H1 (cell line): Measurements from ENCODE around the gene NSD2. TPM values are rescaled to one million over a fixed set of nuclear protein-coding genes. Genes with fewer than 3 reads are reported as not detected.

Experiments used
- CTCF ChIA-PET: fragments of 300-600 bp; sonication (Branson Sonifier 250); formaldehyde crosslinking; loops from one replicate; lab custom pipeline; 2021; ENCODE audit not compliant: partially characterized antibody; lab: Charles Lee
- POLR2A ChIA-PET: fragments of 300-600 bp; sonication (Branson Sonifier 250); formaldehyde crosslinking; loops from one replicate; lab custom pipeline; 2021; ENCODE audit warnings: inconsistent platforms; ENCODE audit not compliant: partially characterized antibody; lab: Charles Lee
- DNase-seq, 2 experiments: peaks; one replicate each; pipeline versions ENCODE4 v3.0.0 to v3.0.0-alpha.2; 2010 to 2022; ENCODE audit warnings: low spot score in 2 of 2, low read depth in 1 of 2, mixed read lengths in 1 of 2
- FAIRE-seq: peaks from 2 replicates; lab custom pipeline; 2011; peaks lifted over from hg19 to GRCh38; lab: Jason Lieb, UNC
- H2AFZ ChIP-seq: 2 replicates; pipeline ENCODE4 v1.8.1; 2012; ENCODE audit warnings: low read length, inconsistent platforms
- H2AK5ac ChIP-seq: 2 replicates; pipeline ENCODE4 v1.6.1; 2013; ENCODE audit warnings: low read depth, low read length
- H2BK120ac ChIP-seq: replicated peaks from 2 replicates; pipeline ENCODE3; 2013; ENCODE audit warnings: low read depth, low read length, inconsistent platforms
- H2BK12ac ChIP-seq: 2 replicates; pipeline ENCODE4 v1.6.1; 2013; ENCODE audit warnings: low read depth, low read length
- H2BK15ac ChIP-seq: 2 replicates; pipeline ENCODE4 v1.6.1; 2013; ENCODE audit warnings: low read length
- H2BK20ac ChIP-seq: 2 replicates; pipeline ENCODE4 v1.6.1; 2013; ENCODE audit warnings: low read length
- H2BK5ac ChIP-seq: 2 replicates; pipeline ENCODE4 v1.6.1; 2013; ENCODE audit warnings: low read depth, low read length
- H3K14ac ChIP-seq: 2 replicates; pipeline ENCODE4 v1.6.1; 2013; ENCODE audit warnings: inconsistent platforms; ENCODE audit not compliant: insufficient read length
- H3K18ac ChIP-seq: 2 replicates; pipeline ENCODE4 v1.6.1; 2013; ENCODE audit warnings: low read length; ENCODE audit errors: extremely low read depth
- H3K23ac ChIP-seq: 2 replicates; pipeline ENCODE4 v1.6.1; 2013; ENCODE audit warnings: inconsistent platforms; ENCODE audit not compliant: insufficient read length
- H3K23me2 ChIP-seq: 2 replicates; pipeline ENCODE4 v1.6.1; 2013; ENCODE audit warnings: low read depth, low read length
- H3K27ac ChIP-seq: 2 replicates; pipeline ENCODE4 v1.6.1; 2011; ENCODE audit warnings: low read depth, low read length, inconsistent platforms
- H3K27me3 ChIP-seq, 4 experiments: replicated peaks in 1 of 4; 1 replicate in 1 of 4; 2 replicates in 3 of 4; pipeline versions ENCODE4 v1.6.1 to v1.8.1; 2011 to 2013; ENCODE audit warnings: low read length in 3 of 4, mild to moderate bottlenecking in 3 of 4, inconsistent platforms in 2 of 4, mixed read lengths in 2 of 4, moderate library complexity in 1 of 4; ENCODE audit not compliant: control insufficient read depth in 3 of 4, insufficient read depth in 3 of 4; ENCODE audit errors: extremely low read depth in 1 of 4
- H3K36me3 ChIP-seq, 4 experiments: 2 replicates each; pipeline versions ENCODE4 v1.6.1 to v1.8.1; 2011 to 2013; ENCODE audit warnings: mild to moderate bottlenecking in 4 of 4, low read length in 3 of 4, moderate library complexity in 2 of 4, control low read depth in 1 of 4, inconsistent platforms in 1 of 4; ENCODE audit not compliant: insufficient read depth in 4 of 4, control insufficient read depth in 2 of 4
- H3K4ac ChIP-seq: replicated peaks from 2 replicates; pipeline ENCODE3; 2013; ENCODE audit warnings: low read length, low read depth, mixed read lengths, inconsistent platforms; ENCODE audit not compliant: insufficient read length
- H3K4me1 ChIP-seq, 4 experiments: replicated peaks in 1 of 4; 1 replicate in 1 of 4; 2 replicates in 3 of 4; pipeline versions ENCODE4 v1.6.1 to v1.8.1; 2011 to 2013; ENCODE audit warnings: low read length in 3 of 4, inconsistent platforms in 2 of 4, mixed read lengths in 1 of 4; ENCODE audit not compliant: insufficient read depth in 4 of 4, control insufficient read depth in 3 of 4
- H3K4me2 ChIP-seq, 2 experiments: 2 replicates each; pipeline versions ENCODE4 v1.6.1 to v1.8.1; 2011 to 2013; ENCODE audit warnings: low read depth in 2 of 2, low read length in 2 of 2, control low read depth in 1 of 2, inconsistent platforms in 1 of 2, mild to moderate bottlenecking in 1 of 2; ENCODE audit not compliant: insufficient read depth in 1 of 2
- H3K4me3 ChIP-seq, 4 experiments: fragments of 200-600, 300-600 bp in 1 of 4; sonication (generic), shearing (Covaris generic), sonication (Bioruptor Twin) in 1 of 4; 2 replicates each; pipeline versions ENCODE4 v1.5.1 to v1.8.1; 2011 to 2016; ENCODE audit warnings: low read length in 4 of 4, low read depth in 3 of 4, control low read depth in 2 of 4, inconsistent platforms in 2 of 4, mild to moderate bottlenecking in 2 of 4, mixed read lengths in 1 of 4, moderate library complexity in 1 of 4; ENCODE audit not compliant: insufficient read depth in 2 of 4; ENCODE audit errors: extremely low read depth in 1 of 4
- H3K56ac ChIP-seq: replicated peaks from 2 replicates; pipeline ENCODE3; 2013; ENCODE audit warnings: low read depth, mild to moderate bottlenecking, mixed read lengths, low read length, inconsistent platforms; ENCODE audit not compliant: insufficient read length
- H3K79me1 ChIP-seq: 2 replicates; pipeline ENCODE4 v1.6.1; 2013; ENCODE audit warnings: low read depth, low read length, control low read depth
- H3K79me2 ChIP-seq, 2 experiments: 2 replicates each; pipeline versions ENCODE4 v1.6.1 to v1.8.1; 2012 to 2013; ENCODE audit warnings: low read length in 2 of 2, mild to moderate bottlenecking in 2 of 2, inconsistent platforms in 1 of 2; ENCODE audit not compliant: insufficient read depth in 2 of 2, control insufficient read depth in 1 of 2
- H3K9ac ChIP-seq, 4 experiments: replicated peaks in 1 of 4; 1 replicate in 1 of 4; 2 replicates in 3 of 4; pipeline versions ENCODE4 v1.6.1 to v1.8.1; 2011 to 2013; ENCODE audit warnings: low read depth in 3 of 4, low read length in 3 of 4, control low read depth in 2 of 4, mild to moderate bottlenecking in 2 of 4, moderate library complexity in 2 of 4, inconsistent platforms in 1 of 4; ENCODE audit errors: extremely low read depth in 1 of 4
- H3K9me3 ChIP-seq, 2 experiments: 2 replicates each; pipeline versions ENCODE4 v1.6.1 to v1.8.1; 2012 to 2013; ENCODE audit warnings: mild to moderate bottlenecking in 2 of 2, moderate library complexity in 2 of 2, control low read depth in 1 of 2, inconsistent platforms in 1 of 2, low read depth in 1 of 2, low read length in 1 of 2, mixed read lengths in 1 of 2; ENCODE audit not compliant: insufficient read depth in 2 of 2
- H4K20me1 ChIP-seq, 2 experiments: replicated peaks in 1 of 2; 2 replicates each; pipeline versions ENCODE3 to v1.8.1; 2011 to 2013; ENCODE audit warnings: inconsistent platforms in 2 of 2, low read length in 2 of 2, mild to moderate bottlenecking in 1 of 2; ENCODE audit not compliant: insufficient read depth in 2 of 2, control insufficient read depth in 1 of 2
- H4K5ac ChIP-seq: 2 replicates; pipeline ENCODE4 v1.6.1; 2013; ENCODE audit warnings: low read length, low read depth, mixed read lengths, inconsistent platforms; ENCODE audit not compliant: insufficient read length
- H4K8ac ChIP-seq: 2 replicates; pipeline ENCODE4 v1.8.0; 2013; ENCODE audit warnings: mild to moderate bottlenecking, moderate library complexity, low read length, inconsistent platforms; ENCODE audit not compliant: insufficient read depth; ENCODE audit errors: extremely low read depth
- H4K91ac ChIP-seq: replicated peaks from 2 replicates; pipeline ENCODE3; 2013; ENCODE audit warnings: low read length, mixed read lengths, inconsistent platforms; ENCODE audit not compliant: insufficient read length
- POLR2A ChIP-seq, 2 experiments: IDR thresholded peaks; 1 replicate in 1 of 2; 2 replicates in 1 of 2; pipeline ENCODE4 v1.6.1; 2011; ENCODE audit warnings: low read depth in 2 of 2, low read length in 2 of 2, mild to moderate bottlenecking in 2 of 2; ENCODE audit errors: control extremely low read depth in 1 of 2
- POU5F1 ChIP-seq: IDR thresholded peaks from 2 replicates; pipeline ENCODE4 v1.6.1; 2011; ENCODE audit warnings: low read depth, mild to moderate bottlenecking, low read length, moderate library complexity
- WGBS, 2 experiments: shearing (Covaris generic) in 1 of 2; methylation state at CpG; one replicate each; pipeline versions ENCODE4 v1.1.6 to v1.1.7; 2013 to 2015; ENCODE audit warnings: low lambda C conversion rate in 2 of 2, mixed read lengths in 2 of 2, inconsistent platforms in 1 of 2, low coverage in 1 of 2, missing lambda C conversion rate in 1 of 2; ENCODE audit not compliant: insufficient replicate concordance in 2 of 2, insufficient coverage in 1 of 2, insufficient read length in 1 of 2; ENCODE audit errors: extremely low coverage in 1 of 2, missing lambda C conversion rate in 1 of 2; 5-methylcytosine and 5-hydroxymethylcytosine counted together
- polyA plus RNA-seq, 7 experiments: library from polyadenylated mRNA; depleted of rRNA in 3 of 7; stranded (reverse) in 5 of 7; unstranded in 2 of 7; fragments of >200 nt in 5 of 7; fragments of 200-250 nt in 2 of 7; gene quantifications; 1 replicate in 5 of 7; 2 replicates in 1 of 7; 4 replicates in 1 of 7; pipeline versions ENCODE4 v1.2.1 to v1.2.3, GENCODE V29; 2011 to 2013; ENCODE audit warnings: missing spikeins in 2 of 7, mixed read lengths in 2 of 7
- total RNA-seq: library from RNA; stranded (reverse); fragmentation: NEBNext Ultra II Directional; extraction: Animal tissue kit (Norgen Biotek cat#: 25700); gene quantifications from 2 replicates; pipeline ENCODE4 v1.2.1, GENCODE V29; 2021

The NSD2 gene
- total and polyA plus RNA-seq, 2 of the 8 experiments (the other 6 are each of a cell fraction or from before 2014, with no cell fraction given): 26.7 to 129 TPM

DNA sequence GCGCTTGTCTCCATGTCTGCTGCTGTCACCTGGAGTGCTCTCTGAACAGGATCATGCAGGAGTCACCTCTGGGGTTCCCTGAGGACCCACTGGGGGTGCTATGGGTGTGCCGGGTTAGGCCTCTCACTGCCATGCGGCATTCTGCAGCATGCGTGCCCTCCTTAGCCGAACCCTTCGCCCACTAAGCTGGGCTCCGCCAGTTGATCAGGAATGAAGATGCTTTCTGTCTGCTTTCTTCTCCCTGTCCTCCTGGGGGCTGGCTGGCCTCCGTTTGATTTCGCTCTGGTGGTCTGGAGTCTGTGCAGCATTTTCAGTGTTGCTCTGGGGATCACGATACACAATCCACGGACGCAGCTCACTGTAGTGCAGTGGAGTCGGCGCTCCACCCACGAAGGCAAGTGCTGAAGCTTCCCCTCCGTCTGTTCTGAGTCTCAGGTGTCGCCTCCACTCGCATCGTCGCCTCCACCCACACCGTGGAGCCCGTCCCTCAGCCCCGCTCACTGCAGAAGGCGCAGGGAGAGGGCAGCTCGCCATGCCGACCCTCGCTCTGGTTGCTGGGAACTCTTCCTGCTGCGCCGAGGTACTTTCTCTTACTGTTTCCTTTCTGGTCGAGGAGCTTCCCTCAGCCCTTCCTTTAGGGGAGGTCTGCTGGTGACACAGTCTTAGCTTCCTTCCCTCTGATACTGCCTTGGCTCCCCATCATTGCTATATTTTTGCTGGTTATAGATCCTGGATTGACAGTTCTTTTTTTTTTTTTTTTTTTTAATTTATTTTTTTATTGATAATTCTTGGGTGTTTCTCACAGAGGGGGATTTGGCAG, 44.5 kb upstream of the NSD2 start:
- H3K79me2 ChIP-seq: no peaks in the 10 kb centered on the region
- peaks cover 0 to 4% (median 1%) of the 10 kb centered on the region in 4 experiments; a peak in 4 of 7 replicates for H3K4me1 ChIP-seq
- DNase-seq (no peak), FAIRE-seq (no peak)
- H3K14ac ChIP-seq: no peak overlapping the region
- H2BK15ac ChIP-seq: no peak overlapping the region
- no peak overlapping the region for H2AFZ ChIP-seq
- CTCF ChIA-PET: interaction anchor here (0.8 to 1.8 kb wide), 9 partner anchors 11 to 101 kb away, joined by 3 to 7 read pairs (median 3); no protein-coding TSS in a partner anchor
- no peak overlapping the region for H3K27ac ChIP-seq
- no peaks in the 10 kb centered on the region for H3K79me1 ChIP-seq
- H4K8ac ChIP-seq: no peak overlapping the region
- H3K36me3 ChIP-seq: peaks cover 0 to 15% (median 12%) of the 10 kb centered on the region in 4 experiments; a peak in 5 of 8 replicates
- no peak overlapping the region for H2BK12ac ChIP-seq
- H2AK5ac ChIP-seq: no peak overlapping the region
- no peak overlapping the region for H4K5ac ChIP-seq
- no peaks in the 10 kb centered on the region for H3K23me2 ChIP-seq
- no peak overlapping the region for H3K23ac ChIP-seq
- WGBS, 2 experiments: 94% methylated on average over 30 of the region's 30 CpGs; no CpG with 5 or more reads in 1 of the 2 experiments
- H2BK5ac ChIP-seq: no peak overlapping the region
- POLR2A ChIA-PET: no interaction called here
- H3K9me3 ChIP-seq: no peaks in the 10 kb centered on the region; a peak in 2 of 4 replicates
- no peak overlapping the region for H2BK120ac ChIP-seq
- H3K4me2 ChIP-seq: no peak overlapping the region
- H3K4me3 ChIP-seq: no peak overlapping the region
- no peaks in the 10 kb centered on the region for H3K27me3 ChIP-seq
- H3K18ac ChIP-seq: no peak overlapping the region
- peaks cover 0 to 4% of the 10 kb centered on the region in 2 experiments for H4K20me1 ChIP-seq
- H2BK20ac ChIP-seq: no peak overlapping the region
- no peak overlapping the region for H3K9ac ChIP-seq
- no peak overlapping the region for H3K4ac ChIP-seq
- no peak overlapping the region for H3K56ac ChIP-seq
- H4K91ac ChIP-seq: peak overlapping the region; percentile 30
- TF ChIP-seq POU5F1 (no peak), POLR2A (IDR thresholded peaks at IDR 0.05; ENCODE audit: control extremely low read depth in 1 of 2, low read depth in 2 of 2, low read length in 2 of 2) (no peak)
